Measurements from ENCODE around the gene PRKD3. TPM values are rescaled to one million over a fixed set of nuclear protein-coding genes. Genes with fewer than 3 reads are reported as not detected.

Gene PRKD3
- total and polyA plus RNA-seq, 9 of the 15 experiments (the other 6 are each of a cell fraction or from before 2014, with no cell fraction given) = 4.7 to 26.7 (median 17.0) TPM

DNA sequence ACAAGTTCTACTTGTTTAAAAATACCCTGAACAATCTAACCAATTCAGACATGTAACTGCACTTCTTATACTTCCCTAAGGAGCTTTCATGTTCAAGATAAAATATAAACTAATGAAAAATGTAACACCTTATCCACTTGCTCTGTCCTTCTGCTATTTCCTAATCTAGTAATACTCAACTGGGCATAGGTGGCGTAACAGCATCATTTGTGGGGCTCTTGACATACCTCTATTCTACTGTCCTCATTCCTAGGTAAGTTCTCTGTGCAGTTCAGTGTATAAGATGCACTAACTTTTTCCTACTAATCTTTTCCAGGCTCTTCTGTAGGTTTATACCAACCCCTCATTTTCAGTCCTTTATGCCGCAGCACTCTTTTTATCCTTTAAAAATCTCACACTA is 36.7 kb downstream of the PRKD3 start:
- TF ChIP-seq, protein P1, sequence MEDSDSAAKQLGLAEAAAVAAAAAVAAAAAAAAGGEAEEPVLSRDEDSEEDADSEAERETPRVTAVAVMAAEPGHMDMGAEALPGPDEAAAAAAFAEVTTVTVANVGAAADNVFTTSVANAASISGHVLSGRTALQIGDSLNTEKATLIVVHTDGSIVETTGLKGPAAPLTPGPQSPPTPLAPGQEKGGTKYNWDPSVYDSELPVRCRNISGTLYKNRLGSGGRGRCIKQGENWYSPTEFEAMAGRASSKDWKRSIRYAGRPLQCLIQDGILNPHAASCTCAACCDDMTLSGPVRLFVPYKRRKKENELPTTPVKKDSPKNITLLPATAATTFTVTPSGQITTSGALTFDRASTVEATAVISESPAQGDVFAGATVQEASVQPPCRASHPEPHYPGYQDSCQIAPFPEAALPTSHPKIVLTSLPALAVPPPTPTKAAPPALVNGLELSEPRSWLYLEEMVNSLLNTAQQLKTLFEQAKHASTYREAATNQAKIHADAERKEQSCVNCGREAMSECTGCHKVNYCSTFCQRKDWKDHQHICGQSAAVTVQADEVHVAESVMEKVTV (CRISPR knock-in tag; IDR thresholded peaks at IDR 0.05) = 0 out of 2 replicates have a peak, but pooled peaks have one; percentile 33
- TF ChIP-seq RAD21 (CRISPR knock-in tag; conservative IDR thresholded peaks at IDR 0.05 in 1 of 2, IDR thresholded peaks at IDR 0.05 in 1 of 2) (peak; percentile 33 to 48; a peak in 3 of 4 replicates), ZKSCAN8 (CRISPR knock-in tag; IDR thresholded peaks at IDR 0.05) (no peak)
- TF ChIP-seq, protein P2, sequence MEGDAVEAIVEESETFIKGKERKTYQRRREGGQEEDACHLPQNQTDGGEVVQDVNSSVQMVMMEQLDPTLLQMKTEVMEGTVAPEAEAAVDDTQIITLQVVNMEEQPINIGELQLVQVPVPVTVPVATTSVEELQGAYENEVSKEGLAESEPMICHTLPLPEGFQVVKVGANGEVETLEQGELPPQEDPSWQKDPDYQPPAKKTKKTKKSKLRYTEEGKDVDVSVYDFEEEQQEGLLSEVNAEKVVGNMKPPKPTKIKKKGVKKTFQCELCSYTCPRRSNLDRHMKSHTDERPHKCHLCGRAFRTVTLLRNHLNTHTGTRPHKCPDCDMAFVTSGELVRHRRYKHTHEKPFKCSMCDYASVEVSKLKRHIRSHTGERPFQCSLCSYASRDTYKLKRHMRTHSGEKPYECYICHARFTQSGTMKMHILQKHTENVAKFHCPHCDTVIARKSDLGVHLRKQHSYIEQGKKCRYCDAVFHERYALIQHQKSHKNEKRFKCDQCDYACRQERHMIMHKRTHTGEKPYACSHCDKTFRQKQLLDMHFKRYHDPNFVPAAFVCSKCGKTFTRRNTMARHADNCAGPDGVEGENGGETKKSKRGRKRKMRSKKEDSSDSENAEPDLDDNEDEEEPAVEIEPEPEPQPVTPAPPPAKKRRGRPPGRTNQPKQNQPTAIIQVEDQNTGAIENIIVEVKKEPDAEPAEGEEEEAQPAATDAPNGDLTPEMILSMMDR (IDR thresholded peaks at IDR 0.05 in 2 of 3, conservative IDR thresholded peaks at IDR 0.05 in 1 of 3; ENCODE audit: insufficient read depth in 2 of 3, low read depth in 1 of 3, low read length in 3 of 3) = peak in 1 of 3 experiments; percentile 38; a peak in 2 of 6 replicates
- intact Hi-C loops (cut with micrococcal nuclease) = no loop called here
- POLR2A ChIA-PET = no interaction called here

More for the DNA sequence above, 36.7 kb downstream of the PRKD3 start:
- no peak overlapping the region for H3K27ac ChIP-seq (ENCODE audit: extremely low read depth, low read depth, low read length)
- H3K36me3 ChIP-seq (ENCODE audit: control insufficient read depth, insufficient read depth, low read length) = peaks cover 31% of the 10 kb centered on the region
- in situ Hi-C loops (cut with MboI) = no loop called here
- H3K79me2 ChIP-seq (ENCODE audit: control insufficient read depth, insufficient read depth, low read length) = no peaks in the 10 kb centered on the region
- CTCF ChIA-PET (ENCODE audit: low intra/inter-chr PET ratio) = no interaction called here
- WGBS (ENCODE audit: insufficient coverage, low coverage, missing lambda C conversion rate) = 92% methylated on average over 2 of the region's 2 CpGs
- no peaks in the 10 kb centered on the region for H3K9me1 ChIP-seq (ENCODE audit: control insufficient read depth, insufficient read depth, low read length)
- ATAC-seq (peak; percentile 62), FAIRE-seq (peak; percentile 51), DNase-seq (ENCODE audit: extremely low read depth in 1 of 4, low spot score in 3 of 4) (peak in 1 of 4 experiments; percentile 5)
- BruUV-seq (replicated peaks) = no TSS peak
- no peaks in the 10 kb centered on the region for H3K27me3 ChIP-seq (ENCODE audit: control insufficient read depth in 2 of 2, insufficient read depth in 2 of 2, low read length in 2 of 2)
- H3K4me2 ChIP-seq (ENCODE audit: insufficient read depth, low read length) = no peak overlapping the region
- H3K9ac ChIP-seq (ENCODE audit: insufficient read depth in 1 of 2, low read depth in 2 of 2, low read length in 2 of 2) = no peak overlapping the region
- H4K20me1 ChIP-seq (replicated peaks; ENCODE audit: control insufficient read depth, insufficient read depth, low read length) = no peaks in the 10 kb centered on the region
- no peak overlapping the region for H2AFZ ChIP-seq (ENCODE audit: low read depth, low read length)
- no peaks in the 10 kb centered on the region for H3K4me1 ChIP-seq (replicated peaks in 1 of 2; ENCODE audit: control insufficient read depth in 2 of 2, insufficient read depth in 2 of 2, low read length in 2 of 2)
- no peaks in the 10 kb centered on the region for H3K9me3 ChIP-seq (replicated peaks; ENCODE audit: control insufficient read depth, insufficient read depth, low read depth, low read length)
- no peak overlapping the region for H3K4me3 ChIP-seq
